Neural cell (in vitro differentiated cells): Measurements from ENCODE around the gene SH3PXD2B. TPM values are rescaled to one million over a fixed set of nuclear protein-coding genes. Genes with fewer than 3 reads are reported as not detected.

Experiments used
- H2AFZ ChIP-seq: fragments of 200-600, 300-800 bp; sonication (generic), shearing (Covaris generic); 2 replicates; pipeline ENCODE4 v1.6.0; 2014; ENCODE audit warnings: low read depth, mild to moderate bottlenecking, antibody characterized with exemption, low read length, moderate library complexity
- H3F3A ChIP-seq: fragments of 200-600 bp; shearing (Covaris generic); 2 replicates; pipeline ENCODE4 v1.6.1; 2016; ENCODE audit warnings: mild to moderate bottlenecking, moderate library complexity, mixed read lengths, antibody characterized with exemption, low read length; ENCODE audit not compliant: insufficient read depth, poor library complexity, severe bottlenecking
- H3K27ac ChIP-seq: fragments of 200-600, 300-800 bp; sonication (generic), shearing (Covaris generic); 2 replicates; pipeline ENCODE4 v1.5.1; 2014; ENCODE audit warnings: mild to moderate bottlenecking, low read length, moderate library complexity
- H3K27me3 ChIP-seq: fragments of 300-800, 200-600 bp; sonication (generic), shearing (Covaris generic); 2 replicates; pipeline ENCODE4 v1.6.0; 2014; ENCODE audit warnings: mild to moderate bottlenecking, low read depth, low read length, moderate library complexity; ENCODE audit not compliant: insufficient read depth
- H3K36me3 ChIP-seq: fragments of 300-800, 200-600 bp; sonication (generic), shearing (Covaris generic); 2 replicates; pipeline ENCODE4 v1.5.1; 2014; ENCODE audit warnings: mild to moderate bottlenecking, antibody characterized with exemption, low read length, moderate library complexity; ENCODE audit not compliant: insufficient read depth
- H3K4me2 ChIP-seq: fragments of 300-800, 200-600 bp; sonication (generic), shearing (Covaris generic); 2 replicates; pipeline ENCODE4 v1.6.0; 2014; ENCODE audit warnings: mild to moderate bottlenecking, low read length
- H3K4me3 ChIP-seq: fragments of 300-800, 200-600 bp; sonication (generic), shearing (Covaris generic); 2 replicates; pipeline ENCODE4 v1.5.1; 2014; ENCODE audit warnings: mild to moderate bottlenecking, low read length, moderate library complexity
- H3K79me2 ChIP-seq: fragments of 200-600 bp; shearing (Covaris generic); replicated peaks from 2 replicates; pipeline ENCODE4 v1.6.0; 2014; ENCODE audit warnings: mild to moderate bottlenecking, low read length, moderate library complexity; ENCODE audit not compliant: insufficient read depth
- H3K9ac ChIP-seq: fragments of 300-800, 200-600 bp; sonication (generic), shearing (Covaris generic); 2 replicates; pipeline ENCODE4 v1.6.1; 2016; ENCODE audit warnings: mild to moderate bottlenecking, low read length, mixed read lengths
- H3K9me2 ChIP-seq: fragments of 200-600 bp; shearing (Covaris generic); 2 replicates; pipeline ENCODE4 v1.6.1; 2016; ENCODE audit warnings: mild to moderate bottlenecking, low read length, mixed read lengths; ENCODE audit not compliant: insufficient read depth
- H3K9me3 ChIP-seq: fragments of 200-600, 300-800 bp; sonication (generic), shearing (Covaris generic); 2 replicates; pipeline ENCODE4 v1.6.1; 2016; ENCODE audit warnings: mild to moderate bottlenecking, mixed run types, low read length, moderate library complexity, mixed read lengths
- H4K20me1 ChIP-seq: fragments of 200-600 bp; shearing (Covaris generic); 2 replicates; pipeline ENCODE4 v1.6.1; 2016; ENCODE audit warnings: mild to moderate bottlenecking, mixed run types; ENCODE audit not compliant: insufficient read depth
- CTCF ChIP-seq: fragments of 450-650 bp; IDR thresholded peaks from 2 replicates; pipeline ENCODE4 v1.5.1; 2014; ENCODE audit warnings: antibody characterized with exemption, mild to moderate bottlenecking, moderate library complexity; ENCODE audit not compliant: poor library complexity, severe bottlenecking
- EP300 ChIP-seq: fragments of 450-650 bp; conservative IDR thresholded peaks from 2 replicates; pipeline ENCODE4 v1.6.1; 2014; ENCODE audit warnings: antibody characterized with exemption, mild to moderate bottlenecking, moderate library complexity; ENCODE audit not compliant: poor library complexity, severe bottlenecking
- EZH2 ChIP-seq: fragments of 200-600, 300-800 bp; shearing (Covaris generic), sonication (generic); IDR thresholded peaks from 2 replicates; pipeline ENCODE4 v1.6.1; 2014; ENCODE audit warnings: antibody characterized with exemption, low read length, borderline replicate concordance, mild to moderate bottlenecking; ENCODE audit not compliant: insufficient read depth, poor library complexity, severe bottlenecking
- MXI1 ChIP-seq: fragments of 450-650 bp; conservative IDR thresholded peaks from 2 replicates; pipeline ENCODE4 v1.6.1; 2014; ENCODE audit warnings: antibody characterized with exemption, mild to moderate bottlenecking; ENCODE audit not compliant: poor library complexity, severe bottlenecking
- POLR2AphosphoS5 ChIP-seq: IDR thresholded peaks from 2 replicates; pipeline ENCODE4 v1.6.1; 2012
- RAD21 ChIP-seq: fragments of 450-650 bp; conservative IDR thresholded peaks from 2 replicates; pipeline ENCODE4 v1.6.1; 2014; ENCODE audit warnings: antibody characterized with exemption, mild to moderate bottlenecking, moderate library complexity
- REST ChIP-seq: IDR thresholded peaks from 2 replicates; pipeline ENCODE4 v1.6.1; 2012; ENCODE audit warnings: borderline replicate concordance
- SMC3 ChIP-seq: fragments of 450-650 bp; conservative IDR thresholded peaks from 2 replicates; pipeline ENCODE4 v1.6.1; 2014; ENCODE audit warnings: antibody characterized with exemption, mild to moderate bottlenecking, moderate library complexity; ENCODE audit not compliant: poor library complexity
- TAF1 ChIP-seq: IDR thresholded peaks from 2 replicates; pipeline ENCODE4 v1.6.1; 2012; ENCODE audit warnings: low read depth
- polyA plus RNA-seq: library from polyadenylated mRNA; depleted of rRNA; stranded (reverse); fragments of >200 nt; gene quantifications from 2 replicates; pipeline ENCODE4 v1.2.3, GENCODE V29; 2014

The SH3PXD2B gene
- polyA plus RNA-seq, 1 donor from 2014 or later = 11.7 TPM

GRCh38 chr5:172478256-172478655 is 23.9 kb upstream of the SH3PXD2B start:
- Histone ChIP-seq H3F3A (no peaks in the 10 kb centered on the region), H3K9ac (no peak overlapping the region), H3K27ac (no peak overlapping the region), H2AFZ (no peak overlapping the region), H3K4me2 (no peak overlapping the region), H3K9me2 (no peaks in the 10 kb centered on the region), H3K36me3 (no peaks in the 10 kb centered on the region), H3K79me2 (no peaks in the 10 kb centered on the region), H3K4me3 (no peak overlapping the region), H3K9me3 (no peaks in the 10 kb centered on the region), H4K20me1 (no peaks in the 10 kb centered on the region), H3K27me3 (no peaks in the 10 kb centered on the region)
- TF ChIP-seq SMC3 = no peak
- TF ChIP-seq TAF1 = no peak
- TF ChIP-seq MXI1 = no peak
- no peak for TF ChIP-seq REST
- no peak for TF ChIP-seq EZH2
- TF ChIP-seq RAD21 = no peak
- no peak for TF ChIP-seq POLR2AphosphoS5
- TF ChIP-seq CTCF = no peak
- no peak for TF ChIP-seq EP300

- Histone ChIP-seq H3K4me3 (no peak overlapping the region), H3F3A (no peaks in the 10 kb centered on the region), H3K9me3 (no peaks in the 10 kb centered on the region), H3K79me2 (no peaks in the 10 kb centered on the region), H3K27ac (no peak overlapping the region), H4K20me1 (no peaks in the 10 kb centered on the region), H3K27me3 (no peaks in the 10 kb centered on the region), H3K36me3 (no peaks in the 10 kb centered on the region), H3K4me2 (no peak overlapping the region), H3K9ac (no peak overlapping the region), H3K9me2 (no peaks in the 10 kb centered on the region), H2AFZ (no peak overlapping the region)
- no peak for TF ChIP-seq CTCF
- no peak for TF ChIP-seq EZH2
Measured at GRCh38 chr5:172477466-172477865, 23.1 kb upstream of the SH3PXD2B start.
